HG02798 (cell line): ENCODE data around the gene DYNC1LI1.

Experiments
- ATAC-seq: cut with Tn5 transposase; IDR thresholded peaks from one replicate; pipeline ENCODE4 v1.9.1; 2021; ENCODE audit warnings: mild to moderate bottlenecking; ENCODE audit not compliant: unreplicated experiment, poor library complexity

Gene DYNC1LI1

GRCh38 chr3:32498252-32498651 lies 72.4 kb downstream of the DYNC1LI1 start:
- no peak for ATAC-seq

- ATAC-seq, result no peak
Measured at GRCh38 chr3:32495609-32496008, 75.0 kb downstream of the DYNC1LI1 start.

- ATAC-seq, result no peak
Measured at GRCh38 chr3:32495085-32495484, 75.6 kb downstream of the DYNC1LI1 start.

- peak; percentile 87 for ATAC-seq
Measured at GRCh38 chr3:32493437-32494414, 76.9 kb downstream of the DYNC1LI1 start.

- ATAC-seq, result no peak
Measured at GRCh38 chr3:32492684-32493436, 77.8 kb downstream of the DYNC1LI1 start.

GRCh38 chr3:32488474-32489008 lies 82.1 kb downstream of the DYNC1LI1 start:
- ATAC-seq, result no peak

- no peak for ATAC-seq
Measured at GRCh38 chr3:32487781-32488473, 82.7 kb downstream of the DYNC1LI1 start.

- ATAC-seq, result no peak
Measured at GRCh38 chr3:32484436-32484835, 86.2 kb downstream of the DYNC1LI1 start.

GRCh38 chr3:32483772-32484171 lies 86.9 kb downstream of the DYNC1LI1 start:
- no peak for ATAC-seq

- no peak for ATAC-seq
Measured at GRCh38 chr3:32482693-32483092, 88.0 kb downstream of the DYNC1LI1 start.

GRCh38 chr3:32481791-32482631 lies 88.6 kb downstream of the DYNC1LI1 start:
- ATAC-seq, result no peak

GRCh38 chr3:32480604-32481003 lies 90.1 kb downstream of the DYNC1LI1 start:
- no peak for ATAC-seq
